Large intestine (tissue), 12 donors: Measurements from ENCODE around the gene ABHD12B. TPM values are rescaled to one million over a fixed set of nuclear protein-coding genes. Genes with fewer than 3 reads are reported as not detected.

Experiments used
- DNase-seq, 2 donors: peaks; one replicate each; pipeline versions ENCODE4 v3.0.0 to v3.0.0-alpha.2; 2013
- H3K27ac ChIP-seq: one replicate; pipeline ENCODE4 v1.5.1; 2013; ENCODE audit warnings: low read length
- H3K27me3 ChIP-seq: 2 replicates; pipeline ENCODE4 v1.6.1; 2013; ENCODE audit warnings: low read length; ENCODE audit not compliant: control insufficient read depth, insufficient read depth
- H3K36me3 ChIP-seq: 2 replicates; pipeline ENCODE4 v1.6.1; 2013; ENCODE audit warnings: low read length; ENCODE audit not compliant: control insufficient read depth, insufficient read depth
- H3K4me1 ChIP-seq: one replicate; pipeline ENCODE4 v1.6.1; 2013; ENCODE audit warnings: low read length; ENCODE audit not compliant: control insufficient read depth, insufficient read depth
- H3K4me3 ChIP-seq: one replicate; pipeline ENCODE4 v1.5.1; 2013; ENCODE audit warnings: low read length
- H3K9me3 ChIP-seq: one replicate; pipeline ENCODE4 v1.6.1; 2013; ENCODE audit warnings: mild to moderate bottlenecking, low read depth, low read length, moderate library complexity; ENCODE audit not compliant: control insufficient read depth
- WGBS: methylation state at CpG from one replicate; pipeline ENCODE4 v1.1.5; 2013; ENCODE audit warnings: low lambda C conversion rate; ENCODE audit not compliant: insufficient coverage; 5-methylcytosine and 5-hydroxymethylcytosine counted together
- long read RNA-seq, 11 donors: transcript quantifications; one replicate each; lab custom pipeline, GENCODE V29; 2026
- polyA plus RNA-seq: library from polyadenylated mRNA; unstranded; fragments of 120-200 nt; gene quantifications from one replicate; pipeline ENCODE4 v1.2.1, GENCODE V29; 2013

The ABHD12B gene
- polyA plus RNA-seq = 0.52 TPM
- long read RNA-seq, donor 1 = 0 reads
- long read RNA-seq, donor 2 = 0 reads
- long read RNA-seq, donor 3 = 0 reads
- long read RNA-seq, donor 4 = 0 reads
- long read RNA-seq, donor 5 = 0 reads
- long read RNA-seq, donor 6 = 0 reads
- long read RNA-seq, donor 7 = 0 reads
- long read RNA-seq, donor 8 = 0 reads
- long read RNA-seq, donor 9 = 0 reads
- long read RNA-seq, donor 10 = 0 reads
- long read RNA-seq, donor 11 = 0 reads

GRCh38 chr14:50871914-50872732 lies at the start of gene ABHD12B:
ABHD12B (plus strand) TSS chr14:50872053; CDS start chr14:50872175, 122 bp downstream.
- H3K4me1 ChIP-seq = no peaks in the 10 kb centered on the region
- H3K36me3 ChIP-seq = no peaks in the 10 kb centered on the region
- no peaks in the 10 kb centered on the region for H3K9me3 ChIP-seq
- DNase-seq = no peak
- H3K27ac ChIP-seq = no peak within 1 kb of the TSS
- no peak within 1 kb of the TSS for H3K4me3 ChIP-seq
- peaks cover 57% of the 10 kb centered on the region for H3K27me3 ChIP-seq
- no CpG with 5 or more reads among the region's 63 CpGs for WGBS

- WGBS = no CpG with 5 or more reads among the region's 11 CpGs
- no peaks in the 10 kb centered on the region for H3K9me3 ChIP-seq
- H3K27me3 ChIP-seq = peaks cover 65% of the 10 kb centered on the region
- H3K36me3 ChIP-seq = no peaks in the 10 kb centered on the region
- no peak overlapping the region for H3K27ac ChIP-seq
- H3K4me1 ChIP-seq = no peaks in the 10 kb centered on the region
- no peak overlapping the region for H3K4me3 ChIP-seq
- no peak for DNase-seq
These were observed 49.3 kb upstream of the ABHD12B start for GRCh38 chr14:50822501-50823042.

- 83% methylated on average over 2 of the region's 11 CpGs for WGBS
- no peaks in the 10 kb centered on the region for H3K4me1 ChIP-seq
- no peak for DNase-seq
- no peak overlapping the region for H3K27ac ChIP-seq
- H3K9me3 ChIP-seq = no peaks in the 10 kb centered on the region
- no peaks in the 10 kb centered on the region for H3K36me3 ChIP-seq
- no peak overlapping the region for H3K4me3 ChIP-seq
- H3K27me3 ChIP-seq = peaks cover 69% of the 10 kb centered on the region
These were observed 48.6 kb upstream of the ABHD12B start for GRCh38 chr14:50823051-50823761.

- H3K4me3 ChIP-seq = no peak overlapping the region
- WGBS = 42% methylated on average over 5 of the region's 10 CpGs
These were observed 47.9 kb upstream of the ABHD12B start for GRCh38 chr14:50823762-50824636.

GRCh38 chr14:50825307-50825706 lies 46.5 kb upstream of the ABHD12B start:
- peaks cover 87% of the 10 kb centered on the region for H3K27me3 ChIP-seq
- no peak for DNase-seq

More at GRCh38 chr14:50823762-50824636, 47.9 kb upstream of the ABHD12B start:
- H3K36me3 ChIP-seq = no peaks in the 10 kb centered on the region
- H3K27ac ChIP-seq = no peak overlapping the region
- H3K9me3 ChIP-seq = no peaks in the 10 kb centered on the region
- H3K27me3 ChIP-seq = peaks cover 77% of the 10 kb centered on the region
- no peaks in the 10 kb centered on the region for H3K4me1 ChIP-seq
- no peak for DNase-seq

GRCh38 chr14:50826681-50827080 lies 45.2 kb upstream of the ABHD12B start:
- Histone ChIP-seq H3K36me3 (no peaks in the 10 kb centered on the region), H3K4me3 (no peak overlapping the region), H3K9me3 (peaks cover 8% of the 10 kb centered on the region), H3K4me1 (peaks cover 7% of the 10 kb centered on the region), H3K27ac (no peak overlapping the region), H3K27me3 (peaks cover 86% of the 10 kb centered on the region)
- DNase-seq = no peak
- WGBS = 80% methylated on average over 2 of the region's 8 CpGs

More at GRCh38 chr14:50825307-50825706, 46.5 kb upstream of the ABHD12B start:
- Histone ChIP-seq H3K36me3 (no peaks in the 10 kb centered on the region), H3K4me3 (no peak overlapping the region), H3K9me3 (peaks cover 3% of the 10 kb centered on the region), H3K27ac (no peak overlapping the region), H3K4me1 (peaks cover 2% of the 10 kb centered on the region)
- WGBS = no CpG with 5 or more reads among the region's 1 CpG

GRCh38 chr14:50828721-50829488 lies 42.9 kb upstream of the ABHD12B start:
- 7% methylated on average over 2 of the region's 10 CpGs for WGBS
- Histone ChIP-seq H3K27ac (no peak overlapping the region), H3K27me3 (peaks cover 82% of the 10 kb centered on the region), H3K4me3 (no peak overlapping the region), H3K4me1 (peaks cover 8% of the 10 kb centered on the region), H3K36me3 (no peaks in the 10 kb centered on the region), H3K9me3 (peaks cover 8% of the 10 kb centered on the region)
- no peak for DNase-seq

- no peak for DNase-seq
- H3K27ac ChIP-seq = no peak overlapping the region
- H3K36me3 ChIP-seq = no peaks in the 10 kb centered on the region
- peak overlapping the region; percentile 59 for H3K4me3 ChIP-seq
- WGBS = 4% methylated on average over 4 of the region's 14 CpGs
- H3K9me3 ChIP-seq = peaks cover 8% of the 10 kb centered on the region
- peaks cover 83% of the 10 kb centered on the region for H3K27me3 ChIP-seq
- H3K4me1 ChIP-seq = peaks cover 8% of the 10 kb centered on the region
These were observed 42.3 kb upstream of the ABHD12B start for GRCh38 chr14:50829489-50830043.
